Prostate gland (tissue), 2 donors: ENCODE measurements around the gene SHOC2.

Source experiments
- POLR2A ChIP-seq: fragments of 450-650 bp; IDR thresholded peaks from one replicate; pipeline ENCODE4 v1.6.1; 2016; ENCODE audit warnings: antibody characterized with exemption, mild to moderate bottlenecking
- POLR2AphosphoS5 ChIP-seq: sonication (generic); formaldehyde crosslinking; IDR thresholded peaks from one replicate; pipeline ENCODE4 v1.6.1; 2017; ENCODE audit warnings: antibody characterized with exemption
- TF ChIP-seq, protein P1 (sequence below), 4 experiments: fragments of 200-600 bp in 2 of 4; fragments of 450-650 bp in 2 of 4; sonication (generic) in 2 of 4; IDR thresholded peaks; 1 replicate in 3 of 4; 2 replicates in 1 of 4; pipeline ENCODE4 v1.5.1; 2016 to 2019; ENCODE audit warnings: antibody characterized with exemption in 4 of 4, mild to moderate bottlenecking in 2 of 4, moderate library complexity in 2 of 4

DNA sequence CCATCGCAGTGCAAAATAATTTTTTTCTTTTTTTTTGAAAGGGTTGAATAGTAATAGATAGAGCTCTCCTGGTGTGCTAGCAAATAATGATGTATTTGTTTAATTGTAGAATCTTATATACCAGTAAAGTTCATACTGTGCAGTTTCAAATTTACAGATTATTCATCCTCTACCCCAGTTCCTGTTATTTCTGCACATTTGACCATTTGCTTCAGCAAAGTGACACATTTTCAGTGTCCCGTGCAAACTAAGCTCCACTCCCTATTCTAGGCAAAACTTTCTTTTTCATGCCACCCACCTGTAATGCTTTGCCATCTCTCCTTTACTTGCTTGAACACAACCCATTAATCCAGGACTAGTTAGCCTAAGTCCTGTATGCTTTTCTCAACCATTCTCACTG, 43.0 kb downstream of the SHOC2 start:
- TF ChIP-seq, protein P1, sequence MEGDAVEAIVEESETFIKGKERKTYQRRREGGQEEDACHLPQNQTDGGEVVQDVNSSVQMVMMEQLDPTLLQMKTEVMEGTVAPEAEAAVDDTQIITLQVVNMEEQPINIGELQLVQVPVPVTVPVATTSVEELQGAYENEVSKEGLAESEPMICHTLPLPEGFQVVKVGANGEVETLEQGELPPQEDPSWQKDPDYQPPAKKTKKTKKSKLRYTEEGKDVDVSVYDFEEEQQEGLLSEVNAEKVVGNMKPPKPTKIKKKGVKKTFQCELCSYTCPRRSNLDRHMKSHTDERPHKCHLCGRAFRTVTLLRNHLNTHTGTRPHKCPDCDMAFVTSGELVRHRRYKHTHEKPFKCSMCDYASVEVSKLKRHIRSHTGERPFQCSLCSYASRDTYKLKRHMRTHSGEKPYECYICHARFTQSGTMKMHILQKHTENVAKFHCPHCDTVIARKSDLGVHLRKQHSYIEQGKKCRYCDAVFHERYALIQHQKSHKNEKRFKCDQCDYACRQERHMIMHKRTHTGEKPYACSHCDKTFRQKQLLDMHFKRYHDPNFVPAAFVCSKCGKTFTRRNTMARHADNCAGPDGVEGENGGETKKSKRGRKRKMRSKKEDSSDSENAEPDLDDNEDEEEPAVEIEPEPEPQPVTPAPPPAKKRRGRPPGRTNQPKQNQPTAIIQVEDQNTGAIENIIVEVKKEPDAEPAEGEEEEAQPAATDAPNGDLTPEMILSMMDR (IDR thresholded peaks at IDR 0.05), result no peak
- no peak for TF ChIP-seq POLR2A
- no peak for TF ChIP-seq POLR2AphosphoS5
